AG04449 (cell line): ENCODE data around the gene CEND1.

Experiments used
- CTCF ChIA-PET: fragments of 350-600 bp; formaldehyde crosslinking; extraction: SDS; loops from one replicate; lab custom pipeline; 2021; ENCODE audit warnings: antibody characterized with exemption; lab: Yijun Ruan, JAX
- POLR2A ChIA-PET: fragments of 400-600, 350-600 bp; formaldehyde crosslinking; extraction: SDS; loops from one replicate; lab custom pipeline; 2020; ENCODE audit warnings: antibody characterized with exemption, inconsistent platforms; lab: Yijun Ruan, JAX
- DNase-seq: peaks from one replicate; pipeline ENCODE4 v3.0.0-alpha.2; 2010; ENCODE audit warnings: low read depth, low spot score
- H3K4me3 ChIP-seq: 2 replicates; pipeline ENCODE4 v1.5.1; 2011; ENCODE audit warnings: low read depth, mild to moderate bottlenecking, control low read depth, low read length
- CTCF ChIP-seq: IDR thresholded peaks from one replicate; pipeline ENCODE4 v1.5.1; 2011; ENCODE audit warnings: mild to moderate bottlenecking, moderate library complexity, low read length, control low read depth, inconsistent platforms; ENCODE audit not compliant: insufficient read depth; ENCODE audit errors: missing control alignments

The CEND1 gene

GRCh38 chr11:767238-767637, 22.7 kb downstream of the CEND1 start:
- no peak overlapping the region for H3K4me3 ChIP-seq
- CTCF ChIA-PET: no interaction called here
- POLR2A ChIA-PET: no interaction called here
- no peak for TF ChIP-seq CTCF
- no peak for DNase-seq

DNA sequence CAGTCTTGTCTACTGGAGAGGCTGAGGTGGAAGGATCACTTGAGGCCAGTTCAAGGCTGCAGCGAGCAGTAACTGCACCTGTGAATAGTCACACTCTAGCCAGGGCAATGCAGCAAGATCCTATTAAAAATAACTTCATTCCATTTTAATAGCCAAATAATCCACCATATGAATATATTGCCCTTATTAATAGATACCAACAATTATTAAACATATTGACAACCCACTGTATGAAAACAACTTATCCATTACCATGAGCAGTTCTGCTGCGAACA, 23.0 kb downstream of the CEND1 start:
- ChIA-PET POLR2A (no interaction called here), CTCF (interaction anchor here (4.8 kb wide), 1 partner anchor 10 kb away, joined by 25 read pairs; the partner anchor contains the start of gene GATD1)
- no peak overlapping the region for H3K4me3 ChIP-seq
- DNase-seq: no peak
- TF ChIP-seq CTCF: no peak

GRCh38 chr11:766106-766935, 23.6 kb downstream of the CEND1 start:
- CTCF ChIA-PET: interaction anchor here (1.0 to 4.8 kb wide), 4 partner anchors 11 to 212 kb away, joined by 3 to 25 read pairs (median 5); partner anchors contain the start of gene GATD1

DNA sequence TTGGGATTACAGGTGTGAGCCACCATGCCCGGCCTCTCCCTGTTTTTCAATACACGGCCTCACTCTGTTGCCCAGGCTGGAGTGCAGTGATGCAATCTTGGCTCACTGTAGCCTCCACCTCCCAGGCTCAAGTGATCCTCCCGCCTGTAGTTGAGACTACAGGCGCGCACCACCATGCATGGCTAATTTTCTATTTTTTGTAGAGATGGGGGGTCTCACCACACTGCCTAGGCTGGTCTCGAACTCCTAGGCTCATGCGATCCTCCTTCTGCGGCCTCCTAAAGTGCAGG, 24.1 kb downstream of the CEND1 start:
- no peak overlapping the region for H3K4me3 ChIP-seq
- TF ChIP-seq CTCF: no peak
- no peak for DNase-seq
- ChIA-PET POLR2A (interaction anchor here (0.6 kb wide), 1 partner anchor 43 kb away, joined by 4 read pairs; no protein-coding TSS in a partner anchor), CTCF (interaction anchor here (1.0 to 4.8 kb wide), 4 partner anchors 11 to 211 kb away, joined by 3 to 25 read pairs (median 5); partner anchors contain the start of gene GATD1)

More at GRCh38 chr11:766106-766935, 23.6 kb downstream of the CEND1 start:
- POLR2A ChIA-PET: interaction anchor here (0.6 kb wide), 1 partner anchor 43 kb away, joined by 4 read pairs; no protein-coding TSS in a partner anchor
- TF ChIP-seq CTCF: no peak
- no peak for DNase-seq
- no peak overlapping the region for H3K4me3 ChIP-seq

DNA sequence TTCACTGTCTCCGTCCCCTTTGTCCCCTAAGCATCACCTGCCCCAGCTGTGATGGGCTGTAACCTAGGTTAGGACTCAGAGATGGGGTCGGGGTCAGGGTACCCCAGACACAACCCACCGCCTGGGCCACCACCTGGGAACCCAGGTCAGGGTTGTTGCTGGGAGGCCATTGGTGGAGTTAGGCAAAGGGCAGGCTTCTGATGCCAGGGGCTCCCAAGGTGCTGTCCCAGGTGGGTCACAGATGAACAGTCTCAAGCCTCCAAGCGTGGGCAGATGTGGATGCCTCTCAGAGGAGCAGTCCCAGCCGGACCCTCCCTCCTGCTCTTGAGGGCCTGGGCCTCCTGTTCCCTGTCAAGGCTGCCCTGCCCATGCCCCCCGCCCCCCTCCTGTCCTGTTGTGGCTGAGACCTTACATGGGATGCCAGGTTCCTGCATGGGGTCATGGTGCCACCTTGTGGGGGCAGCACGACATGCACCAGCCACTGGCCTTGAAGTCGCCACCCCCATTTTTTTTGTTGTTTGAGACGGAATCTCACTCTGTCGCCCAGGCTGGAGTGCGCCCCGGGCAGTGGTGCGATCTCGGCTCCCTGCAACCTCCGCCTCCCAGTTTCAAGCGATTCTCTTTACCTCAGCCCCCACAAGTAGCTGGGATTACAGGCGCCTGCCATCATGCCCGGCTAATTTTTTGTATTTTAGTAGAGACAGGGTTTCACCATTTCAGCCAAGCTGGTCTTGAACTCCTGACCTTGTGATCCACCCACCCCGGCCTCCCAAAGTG, 24.7 kb downstream of the CEND1 start:
- peak; percentile 68 for TF ChIP-seq CTCF
- no peak for DNase-seq
- ChIA-PET CTCF (interaction anchor here (1.0 to 4.8 kb wide), 5 partner anchors 12 to 211 kb away, joined by 3 to 25 read pairs (median 6); partner anchors contain the start of gene GATD1), POLR2A (interaction anchor here (0.6 to 1.4 kb wide), 2 partner anchors 44 to 58 kb away, joined by 3 to 4 read pairs; no protein-coding TSS in a partner anchor)
- no peak overlapping the region for H3K4me3 ChIP-seq
